Measurements from ENCODE around the gene PROK1. TPM values are rescaled to one million over a fixed set of nuclear protein-coding genes. Genes with fewer than 3 reads are reported as not detected.

Gene PROK1
- total and polyA plus RNA-seq, 10 of the 15 experiments (the other 5 are each of a cell fraction or from before 2014, with no cell fraction given) = not detected

GRCh38 chr1:110466646-110467280 lies 15.8 kb downstream of the PROK1 start (continued):
- no peak for TF ChIP-seq MYB (IDR thresholded peaks at IDR 0.05; ENCODE audit: borderline replicate concordance, low read depth, low read length)
- TF ChIP-seq ZBED1 (IDR thresholded peaks at IDR 0.05; ENCODE audit: borderline replicate concordance) = no peak
- no peak for TF ChIP-seq BRCA1 (IDR thresholded peaks at IDR 0.05; ENCODE audit: low read depth, low read length)
- no peak for TF ChIP-seq KLF5 (IDR thresholded peaks at IDR 0.05; ENCODE audit: partially characterized antibody)
- no peak for TF ChIP-seq RELB (IDR thresholded peaks at IDR 0.05; ENCODE audit: low read depth)
- no peak for TF ChIP-seq NKRF (conservative IDR thresholded peaks at IDR 0.05)
- TF ChIP-seq JUNB (IDR thresholded peaks at IDR 0.05) = no peak
- no peak for TF ChIP-seq GABPA (IDR thresholded peaks at IDR 0.05; ENCODE audit: low read depth)
- no peak for TF ChIP-seq ZSCAN29 (IDR thresholded peaks at IDR 0.05)
- no peak for TF ChIP-seq RB1 (IDR thresholded peaks at IDR 0.05; ENCODE audit: borderline replicate concordance)
- TF ChIP-seq HDAC2 (IDR thresholded peaks at IDR 0.05) = no peak

GRCh38 chr1:110471131-110471530 lies 20.2 kb downstream of the PROK1 start:
- ATAC-seq = no peak
- no peak for TF ChIP-seq RCOR1 (conservative IDR thresholded peaks at IDR 0.05; ENCODE audit: low read depth, low read length)
- no peak for TF ChIP-seq CHD1 (IDR thresholded peaks at IDR 0.05; ENCODE audit: low read depth, low read length)
- TF ChIP-seq EP300 (IDR thresholded peaks at IDR 0.05; ENCODE audit: borderline replicate concordance in 1 of 2, control insufficient read depth in 1 of 2, low read depth in 2 of 2, low read length in 2 of 2) = no peak
- no peak for TF ChIP-seq ZBED1 (IDR thresholded peaks at IDR 0.05; ENCODE audit: borderline replicate concordance)
- no peak for TF ChIP-seq CREB1 (IDR thresholded peaks at IDR 0.05; ENCODE audit: low read depth)
- TF ChIP-seq KLF5 (IDR thresholded peaks at IDR 0.05; ENCODE audit: partially characterized antibody) = no peak
- no peak for TF ChIP-seq E2F8 (IDR thresholded peaks at IDR 0.05; ENCODE audit: low read depth, partially characterized antibody)
- TF ChIP-seq DPF2 (IDR thresholded peaks at IDR 0.05) = no peak
- TF ChIP-seq MYB (IDR thresholded peaks at IDR 0.05; ENCODE audit: borderline replicate concordance, low read depth, low read length) = no peak
- no peak for TF ChIP-seq CREM (IDR thresholded peaks at IDR 0.05; ENCODE audit: low read depth)
- TF ChIP-seq SREBF1 (IDR thresholded peaks at IDR 0.05; ENCODE audit: low read length) = no peak
- no peaks in the 10 kb centered on the region for H3K79me2 ChIP-seq (ENCODE audit: control insufficient read depth, insufficient read depth, low read length)
- H2AFZ ChIP-seq (ENCODE audit: control insufficient read depth, low read depth, low read length) = no peak overlapping the region
- no peak overlapping the region for H3K9ac ChIP-seq (ENCODE audit: control insufficient read depth, insufficient read depth, low read length)
- no peak for DNase-seq (ENCODE audit: low read depth, low spot score)
- in situ Hi-C loops (cut with MboI) (no loop called here), intact Hi-C loops (cut with micrococcal nuclease; ENCODE audit: unreplicated experiment) (no loop called here)
- 25% methylated on average over 3 of the region's 3 CpGs for WGBS (ENCODE audit: insufficient coverage, insufficient replicate concordance, low lambda C conversion rate, missing lambda C conversion rate)
- no peak overlapping the region for H3K4me2 ChIP-seq (ENCODE audit: control insufficient read depth, insufficient read depth)
- H4K20me1 ChIP-seq (ENCODE audit: control insufficient read depth, insufficient read depth) = no peaks in the 10 kb centered on the region
- ChIA-PET RAD21 (ENCODE audit: unreplicated experiment) (no interaction called here), CTCF (no interaction called here), POLR2A (no interaction called here), SMC1A (ENCODE audit: uncharacterized antibody, unreplicated experiment) (no interaction called here)
- BruUV-seq (replicated peaks) = no TSS peak
- no peak overlapping the region for H3K4me3 ChIP-seq
- no peaks in the 10 kb centered on the region for H3K36me3 ChIP-seq (ENCODE audit: control insufficient read depth in 2 of 2, insufficient read depth in 2 of 2, low read length in 1 of 2)
- no peak overlapping the region for H3K27ac ChIP-seq (ENCODE audit: control insufficient read depth, insufficient read depth)
- no peaks in the 10 kb centered on the region for H3K4me1 ChIP-seq (ENCODE audit: control insufficient read depth, insufficient read depth, low read length)
- no peaks in the 10 kb centered on the region for H3K27me3 ChIP-seq (replicated peaks in 1 of 2; ENCODE audit: control insufficient read depth in 2 of 2, insufficient read depth in 2 of 2, low read length in 1 of 2)
- FAIRE-seq = no peak
- no peaks in the 10 kb centered on the region for H3K9me3 ChIP-seq (replicated peaks; ENCODE audit: control insufficient read depth, insufficient read depth, low read length)
